Endodermal cell (in vitro differentiated cells): ENCODE measurements around the gene SH2D3C. TPM values are rescaled to one million over a fixed set of nuclear protein-coding genes. Genes with fewer than 3 reads are reported as not detected.
A peak's percentile ranks its signal among the peaks of the same experiment; 100 is the strongest.

Experiments
- DNase-seq: peaks from one replicate; pipeline ENCODE4 v3.0.0-alpha.2; 2017
- H3K27ac ChIP-seq: 2 replicates; pipeline ENCODE4 v1.5.1; 2013; ENCODE audit warnings: mild to moderate bottlenecking, low read depth, low read length, moderate library complexity
- H3K27me3 ChIP-seq: 2 replicates; pipeline ENCODE4 v1.6.1; 2013; ENCODE audit warnings: mild to moderate bottlenecking, low read length, moderate library complexity; ENCODE audit not compliant: insufficient read depth, control insufficient read depth, poor library complexity, severe bottlenecking
- H3K36me3 ChIP-seq: 2 replicates; pipeline ENCODE4 v1.7.0; 2013; ENCODE audit warnings: mild to moderate bottlenecking, low read length, moderate library complexity; ENCODE audit not compliant: control insufficient read depth, insufficient read depth
- H3K4me1 ChIP-seq: one replicate; pipeline ENCODE4 v1.7.0; 2013; ENCODE audit warnings: low read length; ENCODE audit not compliant: control insufficient read depth, insufficient read depth
- H3K4me3 ChIP-seq: 2 replicates; pipeline ENCODE4 v1.5.1; 2013; ENCODE audit warnings: mild to moderate bottlenecking, low read length, moderate library complexity
- H3K9ac ChIP-seq: 2 replicates; pipeline ENCODE4 v1.6.1; 2013; ENCODE audit warnings: mild to moderate bottlenecking, low read length, moderate library complexity; ENCODE audit not compliant: poor library complexity, severe bottlenecking; ENCODE audit errors: extremely low read depth
- H3K9me3 ChIP-seq: 2 replicates; pipeline ENCODE4 v1.6.1; 2013; ENCODE audit warnings: mild to moderate bottlenecking, low read length, moderate library complexity; ENCODE audit not compliant: control insufficient read depth
- H3K27ac Mint-ChIP-seq: 2 replicates; pipeline ENCODE4 v1.8.0; 2020; ENCODE audit warnings: mixed read lengths
- H3K27me3 Mint-ChIP-seq: 2 replicates; pipeline ENCODE4 v1.8.0; 2021; ENCODE audit warnings: mild to moderate bottlenecking, mixed read lengths; ENCODE audit not compliant: insufficient read depth
- H3K36me3 Mint-ChIP-seq: 2 replicates; pipeline ENCODE4 v1.8.0; 2020; ENCODE audit warnings: low read depth, mixed read lengths
- H3K4me1 Mint-ChIP-seq: 2 replicates; pipeline ENCODE4 v1.8.0; 2020; ENCODE audit warnings: mixed read lengths
- H3K4me3 Mint-ChIP-seq: 2 replicates; pipeline ENCODE4 v1.8.0; 2020; ENCODE audit warnings: mild to moderate bottlenecking, moderate library complexity, mixed read lengths
- H3K9me3 Mint-ChIP-seq: 2 replicates; pipeline ENCODE4 v1.8.0; 2020; ENCODE audit warnings: mild to moderate bottlenecking, mixed read lengths
- CTCF ChIP-seq: fragments of 200-600 bp; sonication (generic); conservative IDR thresholded peaks from 2 replicates; pipeline ENCODE4 v1.5.0; 2021; ENCODE audit warnings: antibody characterized with exemption, mild to moderate bottlenecking
- WGBS, 2 experiments: methylation state at CpG; one replicate each; pipeline versions ENCODE4 v1.1.5 to v1.1.7; 2013; ENCODE audit warnings: missing lambda C conversion rate in 2 of 2, mixed read lengths in 1 of 2; ENCODE audit not compliant: insufficient coverage in 1 of 2, insufficient read length in 1 of 2; 5-methylcytosine and 5-hydroxymethylcytosine counted together
- total RNA-seq, 2 donors: library from RNA; stranded (reverse); fragmentation: NEBNext Ultra II Directional in 1 of 2; extraction: Animal tissue kit (Norgen Biotek cat#: 25700) in 1 of 2; gene quantifications; 2 replicates in 1 of 2; 3 replicates in 1 of 2; pipeline ENCODE4 v1.2.1, GENCODE V29; 2021

Gene SH2D3C
- total RNA-seq, 2 donors from 2014 or later = 0.77 to 1.4 TPM

- H3K9ac ChIP-seq = peak overlapping the region; percentile 43
- no peaks in the 10 kb centered on the region for H3K4me1 Mint-ChIP-seq
- 32 to 38% methylated on average over 10 to 15 of the region's 15 CpGs for WGBS, 2 experiments
- DNase-seq = no peak
- no peaks in the 10 kb centered on the region for H3K4me1 ChIP-seq
- no peaks in the 10 kb centered on the region for H3K9me3 Mint-ChIP-seq
- peak overlapping the region; percentile 76 for H3K27ac ChIP-seq
- peak overlapping the region; percentile 64 for H3K4me3 Mint-ChIP-seq
- H3K4me3 ChIP-seq = no peak overlapping the region
- H3K36me3 Mint-ChIP-seq = no peaks in the 10 kb centered on the region
- no peaks in the 10 kb centered on the region for H3K9me3 ChIP-seq
- no peak for TF ChIP-seq CTCF
- no peaks in the 10 kb centered on the region for H3K36me3 ChIP-seq
- H3K27me3 ChIP-seq = no peaks in the 10 kb centered on the region
- H3K27ac Mint-ChIP-seq = no peak overlapping the region
- peaks cover 3% of the 10 kb centered on the region for H3K27me3 Mint-ChIP-seq
These were observed 42.8 kb downstream of the SH2D3C start for GRCh38 chr9:127735530-127736185.

GRCh38 chr9:127734747-127735529 is 43.5 kb downstream of the SH2D3C start, which contains the start of gene TOR2A:
Gene TOR2A, minus strand, starts transcription at chr9:127735294. Its CDS starts 24 bp downstream, at chr9:127735270.
- H3K4me1 Mint-ChIP-seq = no peaks in the 10 kb centered on the region
- no peaks in the 10 kb centered on the region for H3K36me3 Mint-ChIP-seq
- Histone ChIP-seq H3K4me3 (peak within 1 kb of the TSS; percentile 84), H3K9me3 (no peaks in the 10 kb centered on the region), H3K27ac (peak within 1 kb of the TSS; percentile 76), H3K9ac (peak within 1 kb of the TSS; percentile 43), H3K27me3 (no peaks in the 10 kb centered on the region), H3K36me3 (no peaks in the 10 kb centered on the region), H3K4me1 (no peaks in the 10 kb centered on the region)
- H3K27ac Mint-ChIP-seq = no peak within 1 kb of the TSS
- WGBS, 2 experiments = 0 to 1% methylated on average over 41 to 76 of the region's 76 CpGs
- peak; percentile 99 for DNase-seq
- TF ChIP-seq CTCF = peak; percentile 93
- peak within 1 kb of the TSS; percentile 64 for H3K4me3 Mint-ChIP-seq
- peaks cover 3% of the 10 kb centered on the region for H3K27me3 Mint-ChIP-seq
- no peaks in the 10 kb centered on the region for H3K9me3 Mint-ChIP-seq

- WGBS, 2 experiments = 69% methylated on average over 22 of the region's 22 CpGs
- no peak for TF ChIP-seq CTCF
- no peak for DNase-seq
- Mint-ChIP-seq H3K9me3 (no peaks in the 10 kb centered on the region), H3K27ac (no peak overlapping the region), H3K4me1 (no peaks in the 10 kb centered on the region), H3K36me3 (no peaks in the 10 kb centered on the region), H3K4me3 (peak overlapping the region; percentile 64), H3K27me3 (peaks cover 3% of the 10 kb centered on the region)
- Histone ChIP-seq H3K36me3 (no peaks in the 10 kb centered on the region), H3K9me3 (no peaks in the 10 kb centered on the region), H3K27ac (no peak overlapping the region), H3K9ac (no peak overlapping the region), H3K4me1 (no peaks in the 10 kb centered on the region), H3K27me3 (no peaks in the 10 kb centered on the region), H3K4me3 (peak overlapping the region; percentile 84)
These were observed 44.2 kb downstream of the SH2D3C start for GRCh38 chr9:127734247-127734746.
